ENCODE data around the gene CTIF.

Gene CTIF

GRCh38 chr18:48711651-48712486, 173.0 kb downstream of the CTIF start:
- Histone ChIP-seq H3K79me2 (ENCODE audit: insufficient read depth, low read length) (no peaks in the 10 kb centered on the region), H3K27me3 (ENCODE audit: low read length) (no peaks in the 10 kb centered on the region), H3K9ac (ENCODE audit: low read length) (no peak overlapping the region), H3K4me2 (ENCODE audit: low read depth, low read length, poor library complexity, severe bottlenecking) (no peak overlapping the region), H3K27ac (ENCODE audit: low read depth, low read length) (no peak overlapping the region), H3F3A (ENCODE audit: insufficient read depth) (no peaks in the 10 kb centered on the region), H3K36me3 (ENCODE audit: low read length) (no peaks in the 10 kb centered on the region), H3K9me2 (replicated peaks; ENCODE audit: insufficient read depth, low read length) (no peaks in the 10 kb centered on the region), H3K9me3 (ENCODE audit: insufficient read depth, low read length) (no peaks in the 10 kb centered on the region), H4K20me1 (ENCODE audit: low read depth, low read length) (no peaks in the 10 kb centered on the region), H2AFZ (ENCODE audit: low read depth, low read length, severe bottlenecking) (no peak overlapping the region), H3K4me3 (ENCODE audit: insufficient read depth, low read length, poor library complexity, severe bottlenecking) (no peak overlapping the region)
- TF ChIP-seq EZH2phosphoT487 (conservative IDR thresholded peaks at IDR 0.05; ENCODE audit: low read length): no peak
- TF ChIP-seq CTCF (IDR thresholded peaks at IDR 0.05; ENCODE audit: insufficient read depth, low read length, poor library complexity, severe bottlenecking): no peak

GRCh38 chr18:48713309-48713708, 174.5 kb downstream of the CTIF start:
- Histone ChIP-seq H3K9ac (ENCODE audit: low read length) (no peak overlapping the region), H3K36me3 (ENCODE audit: low read length) (no peaks in the 10 kb centered on the region), H3K4me2 (ENCODE audit: low read depth, low read length, poor library complexity, severe bottlenecking) (no peak overlapping the region), H3K79me2 (ENCODE audit: insufficient read depth, low read length) (no peaks in the 10 kb centered on the region), H3K9me2 (replicated peaks; ENCODE audit: insufficient read depth, low read length) (no peaks in the 10 kb centered on the region), H3K9me3 (ENCODE audit: insufficient read depth, low read length) (no peaks in the 10 kb centered on the region), H3K4me3 (ENCODE audit: insufficient read depth, low read length, poor library complexity, severe bottlenecking) (no peak overlapping the region), H3K27ac (ENCODE audit: low read depth, low read length) (no peak overlapping the region), H3F3A (ENCODE audit: insufficient read depth) (no peaks in the 10 kb centered on the region), H2AFZ (ENCODE audit: low read depth, low read length, severe bottlenecking) (no peak overlapping the region), H4K20me1 (ENCODE audit: low read depth, low read length) (no peaks in the 10 kb centered on the region), H3K27me3 (ENCODE audit: low read length) (no peaks in the 10 kb centered on the region)
- TF ChIP-seq EZH2phosphoT487 (conservative IDR thresholded peaks at IDR 0.05; ENCODE audit: low read length) (no peak), CTCF (IDR thresholded peaks at IDR 0.05; ENCODE audit: insufficient read depth, low read length, poor library complexity, severe bottlenecking) (no peak)

GRCh38 chr18:48714873-48715272, 176.0 kb downstream of the CTIF start:
- H3K4me3 ChIP-seq (ENCODE audit: insufficient read depth, low read length, poor library complexity, severe bottlenecking): no peak overlapping the region
- H4K20me1 ChIP-seq (ENCODE audit: low read depth, low read length): no peaks in the 10 kb centered on the region
- no peaks in the 10 kb centered on the region for H3K9me2 ChIP-seq (replicated peaks; ENCODE audit: insufficient read depth, low read length)
- no peaks in the 10 kb centered on the region for H3F3A ChIP-seq (ENCODE audit: insufficient read depth)
- H2AFZ ChIP-seq (ENCODE audit: low read depth, low read length, severe bottlenecking): no peak overlapping the region
- TF ChIP-seq EZH2phosphoT487 (conservative IDR thresholded peaks at IDR 0.05; ENCODE audit: low read length) (no peak), CTCF (IDR thresholded peaks at IDR 0.05; ENCODE audit: insufficient read depth, low read length, poor library complexity, severe bottlenecking) (no peak)
- no peaks in the 10 kb centered on the region for H3K79me2 ChIP-seq (ENCODE audit: insufficient read depth, low read length)
- no peaks in the 10 kb centered on the region for H3K36me3 ChIP-seq (ENCODE audit: low read length)
- H3K27me3 ChIP-seq (ENCODE audit: low read length): no peaks in the 10 kb centered on the region
- H3K9me3 ChIP-seq (ENCODE audit: insufficient read depth, low read length): no peaks in the 10 kb centered on the region
- no peak overlapping the region for H3K4me2 ChIP-seq (ENCODE audit: low read depth, low read length, poor library complexity, severe bottlenecking)
- H3K9ac ChIP-seq (ENCODE audit: low read length): no peak overlapping the region
- H3K27ac ChIP-seq (ENCODE audit: low read depth, low read length): no peak overlapping the region
